ENCODE results near the gene TTC27.
"Not testable (repeated sequence)": the region's sequence is repeated elsewhere in the genome, so short reads cannot be mapped to it uniquely, and the experiment has no call there.

Gene TTC27

DNA sequence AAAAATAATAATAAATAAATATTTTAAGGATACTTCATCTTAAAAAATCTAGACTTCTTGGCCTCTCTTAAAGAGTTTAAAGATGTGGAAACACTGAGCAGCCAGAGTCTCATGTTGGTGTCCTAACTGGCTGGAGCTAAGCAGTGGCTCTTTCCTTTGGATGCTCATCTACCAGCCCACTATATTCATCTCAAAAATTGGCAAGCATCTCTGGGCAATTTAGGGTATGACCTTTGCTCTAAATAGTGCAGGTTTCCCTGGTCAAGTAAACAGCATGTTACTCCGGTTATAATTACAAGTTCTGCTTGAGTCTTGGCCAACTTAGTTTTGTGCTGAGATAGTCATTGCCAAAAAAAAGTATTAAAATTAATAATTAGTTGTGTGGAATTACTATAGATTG lies 117.8 kb downstream of the TTC27 start:
- DNase-seq, result no peak
- no peak overlapping the region for H3K27ac ChIP-seq (ENCODE audit: insufficient read depth, low read length, poor library complexity, severe bottlenecking)

DNA sequence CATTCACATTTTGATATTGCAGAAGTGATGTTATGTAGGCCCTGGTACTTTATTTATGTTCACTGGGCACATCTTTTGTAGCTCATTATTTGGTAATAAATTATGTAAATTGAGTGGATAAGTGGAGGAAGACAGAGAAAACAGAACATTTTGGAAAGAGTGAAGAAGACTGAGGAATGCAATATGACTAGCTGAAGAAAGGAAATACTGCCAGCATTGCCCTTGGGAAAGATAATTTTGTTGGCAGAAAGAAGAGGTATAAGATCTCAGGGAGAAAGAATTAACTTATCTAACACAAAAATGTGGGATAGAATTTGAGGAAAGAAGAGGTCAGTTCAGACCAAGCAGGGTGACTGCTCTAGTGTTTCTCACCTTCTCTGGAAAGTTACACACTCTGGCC lies 118.8 kb downstream of the TTC27 start:
- Histone ChIP-seq H3K9me3 (ENCODE audit: control insufficient read depth, low read length) (no peaks in the 10 kb centered on the region), H3K4me1 (ENCODE audit: control insufficient read depth, insufficient read depth, low read length, poor library complexity, severe bottlenecking) (no peaks in the 10 kb centered on the region), H3K36me3 (ENCODE audit: control insufficient read depth, insufficient read depth, low read length) (peaks cover 6% of the 10 kb centered on the region), H3K27me3 (replicated peaks; ENCODE audit: control insufficient read depth, insufficient read depth, low read length, poor library complexity, severe bottlenecking) (no peaks in the 10 kb centered on the region), H3K27ac (ENCODE audit: insufficient read depth, low read length, poor library complexity, severe bottlenecking) (no peak overlapping the region), H3K4me3 (ENCODE audit: insufficient read depth, low read depth, low read length, poor library complexity, severe bottlenecking) (no peak overlapping the region)
- no peak for DNase-seq

More for the DNA sequence above, 117.8 kb downstream of the TTC27 start:
- Histone ChIP-seq H3K27me3 (replicated peaks; ENCODE audit: control insufficient read depth, insufficient read depth, low read length, poor library complexity, severe bottlenecking) (no peaks in the 10 kb centered on the region), H3K36me3 (ENCODE audit: control insufficient read depth, insufficient read depth, low read length) (peaks cover 6% of the 10 kb centered on the region), H3K4me1 (ENCODE audit: control insufficient read depth, insufficient read depth, low read length, poor library complexity, severe bottlenecking) (no peaks in the 10 kb centered on the region), H3K9me3 (ENCODE audit: control insufficient read depth, low read length) (no peaks in the 10 kb centered on the region), H3K4me3 (ENCODE audit: insufficient read depth, low read depth, low read length, poor library complexity, severe bottlenecking) (no peak overlapping the region)

DNA sequence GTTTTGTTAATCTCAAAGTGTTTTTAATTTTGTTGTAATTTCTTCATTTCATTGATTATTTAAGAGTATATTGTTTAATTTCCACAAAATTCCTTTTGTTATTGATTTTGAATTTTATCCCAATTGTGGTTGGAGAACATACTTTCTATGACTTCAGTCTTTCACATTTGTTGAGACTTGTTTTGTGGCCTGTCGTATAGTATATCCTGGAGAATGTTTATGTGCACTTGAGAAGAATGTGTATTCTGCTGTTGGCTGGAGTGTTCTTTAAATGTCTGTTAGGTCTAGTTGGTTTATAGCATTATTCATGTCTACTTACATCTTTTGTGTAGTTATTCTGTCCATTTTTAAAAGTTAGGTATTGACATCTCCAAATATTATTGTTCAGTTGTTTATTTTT lies 120.3 kb downstream of the TTC27 start:
- Histone ChIP-seq H3K4me1 (ENCODE audit: control insufficient read depth, insufficient read depth, low read length, poor library complexity, severe bottlenecking) (no peaks in the 10 kb centered on the region), H3K36me3 (ENCODE audit: control insufficient read depth, insufficient read depth, low read length) (peaks cover 7% of the 10 kb centered on the region), H3K9me3 (ENCODE audit: control insufficient read depth, low read length) (no peaks in the 10 kb centered on the region), H3K27ac (ENCODE audit: insufficient read depth, low read length, poor library complexity, severe bottlenecking) (no peak overlapping the region), H3K4me3 (ENCODE audit: insufficient read depth, low read depth, low read length, poor library complexity, severe bottlenecking) (no peak overlapping the region), H3K27me3 (replicated peaks; ENCODE audit: control insufficient read depth, insufficient read depth, low read length, poor library complexity, severe bottlenecking) (no peaks in the 10 kb centered on the region)
- DNase-seq, result no peak

DNA sequence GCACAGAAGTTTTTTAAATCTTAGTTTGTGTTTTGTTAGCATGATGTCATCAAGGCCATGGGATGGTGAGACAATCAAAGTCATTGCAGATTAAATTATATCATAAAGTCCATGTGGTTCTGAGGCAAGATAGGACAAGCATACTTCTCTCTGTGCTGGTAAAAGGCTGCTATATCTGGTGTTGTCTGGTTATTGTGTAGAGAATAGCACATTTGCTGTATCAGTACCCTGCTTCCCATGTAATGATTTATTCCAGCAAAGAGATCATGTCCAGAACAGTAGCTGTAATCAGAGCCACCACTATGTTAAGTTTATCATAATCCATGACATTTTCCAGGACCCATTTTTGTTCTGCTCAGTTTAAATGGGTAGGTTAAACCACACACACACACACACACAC lies 123.0 kb downstream of the TTC27 start:
- H3K27me3 ChIP-seq (replicated peaks; ENCODE audit: control insufficient read depth, insufficient read depth, low read length, poor library complexity, severe bottlenecking), result no peaks in the 10 kb centered on the region
- no peak overlapping the region for H3K4me3 ChIP-seq (ENCODE audit: insufficient read depth, low read depth, low read length, poor library complexity, severe bottlenecking)
- H3K4me1 ChIP-seq (ENCODE audit: control insufficient read depth, insufficient read depth, low read length, poor library complexity, severe bottlenecking), result no peaks in the 10 kb centered on the region
- H3K9me3 ChIP-seq (ENCODE audit: control insufficient read depth, low read length), result no peaks in the 10 kb centered on the region
- H3K27ac ChIP-seq (ENCODE audit: insufficient read depth, low read length, poor library complexity, severe bottlenecking), result no peak overlapping the region
- no peak for DNase-seq
- peaks cover 7% of the 10 kb centered on the region for H3K36me3 ChIP-seq (ENCODE audit: control insufficient read depth, insufficient read depth, low read length)

DNA sequence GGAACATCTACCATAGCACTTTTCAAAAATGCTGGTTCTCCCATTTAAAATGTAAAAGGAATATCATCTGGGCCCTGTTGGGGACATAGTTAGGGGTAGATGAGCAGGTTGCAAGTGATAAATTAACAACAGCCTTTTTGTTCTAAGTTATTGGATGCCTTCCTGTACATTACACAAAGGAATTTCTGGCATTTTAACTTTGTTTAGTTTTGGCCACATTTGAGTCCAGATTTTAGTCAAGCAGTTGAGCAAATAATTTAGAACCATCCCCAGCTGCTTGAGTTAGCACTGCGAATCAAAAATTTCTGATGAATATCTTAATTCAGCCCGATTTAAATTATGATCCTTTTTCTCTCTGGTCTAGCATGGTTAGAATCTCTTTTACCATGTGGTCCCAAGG lies 124.4 kb downstream of the TTC27 start:
- peaks cover 4% of the 10 kb centered on the region for H3K36me3 ChIP-seq (ENCODE audit: control insufficient read depth, insufficient read depth, low read length)

DNA sequence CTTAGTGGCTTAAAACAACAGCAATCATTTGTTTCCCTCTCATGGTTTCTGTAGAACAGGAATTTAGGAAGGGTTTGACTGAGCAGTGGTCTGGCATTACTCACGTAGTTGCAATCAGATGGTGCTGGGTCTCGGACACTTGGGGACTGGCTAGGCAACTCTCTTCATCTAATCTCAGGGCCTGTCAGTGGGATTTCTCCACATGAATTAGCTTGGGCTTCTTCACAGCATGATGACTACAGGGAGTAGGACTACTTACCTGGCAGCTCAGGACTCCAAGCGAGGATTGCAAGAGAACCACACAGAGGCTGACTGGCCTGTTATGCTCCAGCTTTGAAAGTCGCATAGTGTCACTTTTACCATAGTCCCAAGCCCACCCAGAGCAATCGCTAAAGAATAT lies 125.1 kb downstream of the TTC27 start:
- no peaks in the 10 kb centered on the region for H3K4me1 ChIP-seq (ENCODE audit: control insufficient read depth, insufficient read depth, low read length, poor library complexity, severe bottlenecking)
- no peak overlapping the region for H3K4me3 ChIP-seq (ENCODE audit: insufficient read depth, low read depth, low read length, poor library complexity, severe bottlenecking)
- H3K36me3 ChIP-seq (ENCODE audit: control insufficient read depth, insufficient read depth, low read length), result peaks cover 4% of the 10 kb centered on the region
- H3K9me3 ChIP-seq (ENCODE audit: control insufficient read depth, low read length), result no peaks in the 10 kb centered on the region
- no peaks in the 10 kb centered on the region for H3K27me3 ChIP-seq (replicated peaks; ENCODE audit: control insufficient read depth, insufficient read depth, low read length, poor library complexity, severe bottlenecking)
- no peak for DNase-seq
- H3K27ac ChIP-seq (ENCODE audit: insufficient read depth, low read length, poor library complexity, severe bottlenecking), result no peak overlapping the region

More for the DNA sequence above, 124.4 kb downstream of the TTC27 start:
- Histone ChIP-seq H3K27me3 (replicated peaks; ENCODE audit: control insufficient read depth, insufficient read depth, low read length, poor library complexity, severe bottlenecking) (no peaks in the 10 kb centered on the region), H3K4me1 (ENCODE audit: control insufficient read depth, insufficient read depth, low read length, poor library complexity, severe bottlenecking) (no peaks in the 10 kb centered on the region), H3K4me3 (ENCODE audit: insufficient read depth, low read depth, low read length, poor library complexity, severe bottlenecking) (no peak overlapping the region), H3K9me3 (ENCODE audit: control insufficient read depth, low read length) (no peaks in the 10 kb centered on the region), H3K27ac (ENCODE audit: insufficient read depth, low read length, poor library complexity, severe bottlenecking) (no peak overlapping the region)
- DNase-seq, result no peak

DNA sequence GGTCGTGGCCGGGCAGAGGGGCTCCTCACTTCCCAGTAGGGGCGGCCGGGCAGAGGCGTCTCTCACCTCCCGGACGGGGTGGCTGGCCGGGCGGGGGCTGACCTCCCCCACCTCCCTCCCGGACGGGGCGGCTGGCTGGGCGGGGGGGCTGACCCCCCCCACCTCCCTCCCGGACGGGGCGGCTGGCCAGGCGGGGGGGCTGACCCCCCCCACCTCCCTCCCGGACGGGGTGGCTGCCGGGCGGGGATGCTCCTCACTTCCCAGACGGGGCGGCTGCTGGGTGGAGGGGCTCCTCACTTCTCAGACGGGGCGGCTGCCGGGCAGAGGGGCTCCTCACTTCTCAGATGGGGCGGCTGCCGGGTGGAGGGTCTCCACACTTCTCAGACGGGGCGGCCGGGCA lies 126.8 kb downstream of the TTC27 start:
- H3K27ac ChIP-seq (ENCODE audit: insufficient read depth, low read length, poor library complexity, severe bottlenecking); DNase-seq; H3K4me3 ChIP-seq (ENCODE audit: insufficient read depth, low read depth, low read length, poor library complexity, severe bottlenecking); H3K9me3 ChIP-seq (ENCODE audit: control insufficient read depth, low read length); H3K4me1 ChIP-seq (ENCODE audit: control insufficient read depth, insufficient read depth, low read length, poor library complexity, severe bottlenecking); H3K27me3 ChIP-seq (replicated peaks; ENCODE audit: control insufficient read depth, insufficient read depth, low read length, poor library complexity, severe bottlenecking): not testable (repeated sequence)
- H3K36me3 ChIP-seq (ENCODE audit: control insufficient read depth, insufficient read depth, low read length), result peaks cover 10% of the 10 kb centered on the region

DNA sequence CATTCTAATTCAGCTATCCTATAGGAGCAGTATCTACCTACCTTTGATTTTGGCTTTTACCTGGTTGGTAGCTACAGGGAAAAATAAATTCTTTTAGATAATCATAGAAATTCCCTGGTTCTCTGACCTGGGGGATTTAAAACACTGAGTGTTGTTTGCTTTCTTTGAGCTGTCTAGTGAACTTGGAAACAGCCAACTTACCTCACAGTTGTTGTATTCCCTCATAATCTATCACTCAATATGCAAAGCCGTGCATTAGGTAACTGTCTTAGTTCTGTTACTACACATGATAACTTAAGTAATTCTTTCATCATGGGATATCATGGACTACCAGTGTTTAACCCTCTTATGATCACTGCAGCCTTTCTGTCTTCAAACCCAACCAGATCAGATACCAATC lies 127.8 kb downstream of the TTC27 start:
- Histone ChIP-seq H3K4me3 (ENCODE audit: insufficient read depth, low read depth, low read length, poor library complexity, severe bottlenecking) (peak overlapping the region; percentile 32), H3K36me3 (ENCODE audit: control insufficient read depth, insufficient read depth, low read length) (peaks cover 10% of the 10 kb centered on the region), H3K27ac (ENCODE audit: insufficient read depth, low read length, poor library complexity, severe bottlenecking) (no peak overlapping the region), H3K9me3 (ENCODE audit: control insufficient read depth, low read length) (no peaks in the 10 kb centered on the region), H3K27me3 (replicated peaks; ENCODE audit: control insufficient read depth, insufficient read depth, low read length, poor library complexity, severe bottlenecking) (no peaks in the 10 kb centered on the region), H3K4me1 (ENCODE audit: control insufficient read depth, insufficient read depth, low read length, poor library complexity, severe bottlenecking) (no peaks in the 10 kb centered on the region)
- no peak for DNase-seq

DNA sequence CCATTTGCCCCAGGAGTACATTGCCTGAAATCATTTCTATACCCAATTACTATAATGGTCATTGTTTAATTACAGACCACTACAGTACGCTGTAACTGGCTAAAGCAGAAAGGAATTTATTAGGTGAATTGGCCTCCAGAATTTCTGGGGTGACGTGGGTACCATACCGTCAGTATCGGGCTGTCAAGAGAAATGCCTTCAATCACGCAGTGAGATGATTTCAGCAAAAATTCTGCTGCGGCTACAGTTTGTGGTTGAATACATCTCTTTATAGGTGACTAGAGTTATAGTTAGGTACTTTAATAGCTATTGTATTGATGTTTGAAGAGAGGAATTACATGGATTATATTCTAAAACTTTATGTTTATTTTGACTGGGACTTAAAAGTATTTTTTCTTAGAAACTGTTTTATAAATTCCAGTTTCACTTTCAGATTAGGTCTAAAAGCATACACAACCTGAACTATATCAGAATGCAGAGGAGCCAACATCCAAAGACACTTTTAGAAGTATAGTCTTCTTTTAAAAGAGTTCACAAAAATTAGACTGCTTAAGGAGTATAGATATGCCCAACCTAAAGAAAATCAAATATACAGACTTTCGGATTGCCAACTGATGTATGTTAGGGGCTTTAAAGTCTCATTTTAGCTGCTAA lies 128.4 kb downstream of the TTC27 start:
- Histone ChIP-seq H3K27ac (ENCODE audit: insufficient read depth, low read length, poor library complexity, severe bottlenecking) (no peak overlapping the region), H3K27me3 (replicated peaks; ENCODE audit: control insufficient read depth, insufficient read depth, low read length, poor library complexity, severe bottlenecking) (no peaks in the 10 kb centered on the region), H3K4me1 (ENCODE audit: control insufficient read depth, insufficient read depth, low read length, poor library complexity, severe bottlenecking) (no peaks in the 10 kb centered on the region), H3K36me3 (ENCODE audit: control insufficient read depth, insufficient read depth, low read length) (peaks cover 10% of the 10 kb centered on the region), H3K9me3 (ENCODE audit: control insufficient read depth, low read length) (no peaks in the 10 kb centered on the region), H3K4me3 (ENCODE audit: insufficient read depth, low read depth, low read length, poor library complexity, severe bottlenecking) (peak overlapping the region; percentile 32)
- no peak for DNase-seq

DNA sequence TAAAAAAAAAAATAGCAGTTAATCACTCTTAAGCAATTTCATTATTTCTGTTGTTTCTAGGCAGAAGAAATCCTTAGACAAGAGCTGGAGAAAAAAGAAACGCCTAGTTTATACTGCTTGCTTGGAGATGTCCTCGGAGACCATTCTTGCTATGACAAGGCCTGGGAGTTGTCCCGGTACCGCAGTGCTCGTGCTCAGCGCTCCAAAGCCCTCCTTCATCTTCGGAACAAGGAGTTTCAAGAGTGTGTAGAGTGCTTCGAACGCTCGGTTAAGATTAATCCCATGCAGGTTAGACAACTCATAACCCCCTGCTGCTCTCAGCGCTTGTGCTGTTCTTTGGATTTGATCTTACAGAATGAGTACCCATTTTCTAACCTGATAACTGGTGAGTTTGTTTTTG lies 130.4 kb downstream of the TTC27 start:
- Histone ChIP-seq H3K4me1 (ENCODE audit: control insufficient read depth, insufficient read depth, low read length, poor library complexity, severe bottlenecking) (no peaks in the 10 kb centered on the region), H3K27ac (ENCODE audit: insufficient read depth, low read length, poor library complexity, severe bottlenecking) (no peak overlapping the region), H3K36me3 (ENCODE audit: control insufficient read depth, insufficient read depth, low read length) (peaks cover 6% of the 10 kb centered on the region), H3K4me3 (ENCODE audit: insufficient read depth, low read depth, low read length, poor library complexity, severe bottlenecking) (no peak overlapping the region), H3K9me3 (ENCODE audit: control insufficient read depth, low read length) (no peaks in the 10 kb centered on the region), H3K27me3 (replicated peaks; ENCODE audit: control insufficient read depth, insufficient read depth, low read length, poor library complexity, severe bottlenecking) (no peaks in the 10 kb centered on the region)
- no peak for DNase-seq
